Suprapubic skin (tissue), 4 donors: Measurements from ENCODE around the gene SAMD4B.

Source experiments
- CTCF ChIP-seq, 2 donors: fragments of 200-600 bp in 1 of 2; fragments of 450-650 bp in 1 of 2; sonication (generic) in 1 of 2; IDR thresholded peaks; one replicate each; pipeline ENCODE4 v1.5.1; 2016 to 2019; ENCODE audit warnings: antibody characterized with exemption in 2 of 2, mild to moderate bottlenecking in 1 of 2, moderate library complexity in 1 of 2
- EP300 ChIP-seq: sonication (generic); formaldehyde crosslinking; IDR thresholded peaks from one replicate; pipeline ENCODE4 v1.6.1; 2017; ENCODE audit warnings: antibody characterized with exemption
- POLR2A ChIP-seq, 2 donors: fragments of 450-650 bp; IDR thresholded peaks; one replicate each; pipeline ENCODE4 v1.6.1; 2017; ENCODE audit warnings: antibody characterized with exemption in 2 of 2, mild to moderate bottlenecking in 2 of 2, moderate library complexity in 2 of 2
- POLR2AphosphoS5 ChIP-seq, 3 donors: sonication (generic); formaldehyde crosslinking; IDR thresholded peaks; one replicate each; pipeline ENCODE4 v1.6.1; 2017; ENCODE audit warnings: antibody characterized with exemption in 3 of 3

GRCh38 chr19:39332293-39332692, 9.9 kb upstream of the SAMD4B start:
- TF ChIP-seq POLR2A (IDR thresholded peaks at IDR 0.05) (no peak), POLR2AphosphoS5 (IDR thresholded peaks at IDR 0.05) (no peak), CTCF (IDR thresholded peaks at IDR 0.05) (no peak), EP300 (no peak)
